B cell (primary cell): ENCODE measurements around the gene TRMT13.

ENCODE experiments used
- EZH2 ChIP-seq: IDR thresholded peaks from 2 replicates; pipeline ENCODE4 v1.6.1; 2012; ENCODE audit warnings: borderline replicate concordance, low read depth, mild to moderate bottlenecking, moderate library complexity, low read length; ENCODE audit not compliant: insufficient read depth, poor library complexity, severe bottlenecking
- TF ChIP-seq, protein P1 (sequence below): fragments of 200-600 bp; IDR thresholded peaks from one replicate; pipeline ENCODE4 v1.8.0; 2022; ENCODE audit warnings: antibody characterized with exemption, mild to moderate bottlenecking

DNA sequence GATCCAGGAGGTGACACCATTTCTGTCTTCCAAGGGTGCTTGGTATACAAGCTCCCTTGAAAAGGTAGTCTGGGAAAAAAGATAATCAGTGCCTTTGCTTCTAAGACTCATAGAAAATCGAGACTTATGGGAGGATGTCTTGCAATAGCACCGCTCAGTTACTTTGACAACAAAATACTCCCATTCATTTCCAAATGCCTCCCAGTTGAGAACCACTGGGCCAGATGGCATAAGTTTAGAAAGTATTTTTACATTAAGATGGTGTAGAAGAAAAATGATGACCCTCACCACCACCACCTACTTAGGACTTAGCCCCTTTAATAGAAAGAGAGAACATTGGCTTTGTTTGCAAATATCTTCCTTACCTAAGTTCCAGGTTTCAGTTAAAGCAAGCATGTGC lies 4.6 kb downstream of the TRMT13 start:
- TF ChIP-seq, protein P1, sequence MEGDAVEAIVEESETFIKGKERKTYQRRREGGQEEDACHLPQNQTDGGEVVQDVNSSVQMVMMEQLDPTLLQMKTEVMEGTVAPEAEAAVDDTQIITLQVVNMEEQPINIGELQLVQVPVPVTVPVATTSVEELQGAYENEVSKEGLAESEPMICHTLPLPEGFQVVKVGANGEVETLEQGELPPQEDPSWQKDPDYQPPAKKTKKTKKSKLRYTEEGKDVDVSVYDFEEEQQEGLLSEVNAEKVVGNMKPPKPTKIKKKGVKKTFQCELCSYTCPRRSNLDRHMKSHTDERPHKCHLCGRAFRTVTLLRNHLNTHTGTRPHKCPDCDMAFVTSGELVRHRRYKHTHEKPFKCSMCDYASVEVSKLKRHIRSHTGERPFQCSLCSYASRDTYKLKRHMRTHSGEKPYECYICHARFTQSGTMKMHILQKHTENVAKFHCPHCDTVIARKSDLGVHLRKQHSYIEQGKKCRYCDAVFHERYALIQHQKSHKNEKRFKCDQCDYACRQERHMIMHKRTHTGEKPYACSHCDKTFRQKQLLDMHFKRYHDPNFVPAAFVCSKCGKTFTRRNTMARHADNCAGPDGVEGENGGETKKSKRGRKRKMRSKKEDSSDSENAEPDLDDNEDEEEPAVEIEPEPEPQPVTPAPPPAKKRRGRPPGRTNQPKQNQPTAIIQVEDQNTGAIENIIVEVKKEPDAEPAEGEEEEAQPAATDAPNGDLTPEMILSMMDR, result no peak
- no peak for TF ChIP-seq EZH2
